ENCODE results near the gene RNF13.

Gene RNF13

GRCh38 chr3:149941946-149942345 lies 128.9 kb downstream of the RNF13 start:
- TF ChIP-seq REST (IDR thresholded peaks at IDR 0.05; ENCODE audit: low read depth) (no peak), CREB1 (IDR thresholded peaks at IDR 0.05; ENCODE audit: low read depth) (no peak), EGR1 (IDR thresholded peaks at IDR 0.05) (no peak), ZBTB7A (IDR thresholded peaks at IDR 0.05; ENCODE audit: low read depth) (no peak), YY1 (IDR thresholded peaks at IDR 0.05; ENCODE audit: low read depth) (no peak), NFIC (IDR thresholded peaks at IDR 0.05) (no peak), USF1 (IDR thresholded peaks at IDR 0.05) (no peak), TCF12 (IDR thresholded peaks at IDR 0.05; ENCODE audit: low read depth) (no peak), CEBPB (IDR thresholded peaks at IDR 0.05) (no peak), MAX (IDR thresholded peaks at IDR 0.05) (no peak), EP300 (IDR thresholded peaks at IDR 0.05; ENCODE audit: borderline replicate concordance) (no peak), FOXM1 (IDR thresholded peaks at IDR 0.05; ENCODE audit: borderline replicate concordance, low read depth) (no peak), RAD21 (IDR thresholded peaks at IDR 0.05; ENCODE audit: low read depth) (no peak), TEAD4 (IDR thresholded peaks at IDR 0.05) (no peak)

GRCh38 chr3:149942409-149942808 lies 129.4 kb downstream of the RNF13 start:
- TF ChIP-seq TEAD4 (IDR thresholded peaks at IDR 0.05) = no peak

GRCh38 chr3:149947231-149947630 lies 134.2 kb downstream of the RNF13 start:
- no peak for TF ChIP-seq MAX (IDR thresholded peaks at IDR 0.05)
- TF ChIP-seq TCF12 (IDR thresholded peaks at IDR 0.05; ENCODE audit: low read depth) = no peak
- TF ChIP-seq FOXM1 (IDR thresholded peaks at IDR 0.05; ENCODE audit: borderline replicate concordance, low read depth) = no peak
- no peak for TF ChIP-seq RAD21 (IDR thresholded peaks at IDR 0.05; ENCODE audit: low read depth)
- TF ChIP-seq EGR1 (IDR thresholded peaks at IDR 0.05) = no peak
- TF ChIP-seq NFIC (IDR thresholded peaks at IDR 0.05) = no peak
- no peak for TF ChIP-seq YY1 (IDR thresholded peaks at IDR 0.05; ENCODE audit: low read depth)
- TF ChIP-seq CEBPB (IDR thresholded peaks at IDR 0.05) = no peak
- TF ChIP-seq ZBTB7A (IDR thresholded peaks at IDR 0.05; ENCODE audit: low read depth) = no peak
- TF ChIP-seq CREB1 (IDR thresholded peaks at IDR 0.05; ENCODE audit: low read depth) = no peak
- TF ChIP-seq TAF1 (IDR thresholded peaks at IDR 0.05; ENCODE audit: low read depth) = no peak
- TF ChIP-seq TEAD4 (IDR thresholded peaks at IDR 0.05) = no peak
- no peak for TF ChIP-seq USF1 (IDR thresholded peaks at IDR 0.05)
- TF ChIP-seq REST (IDR thresholded peaks at IDR 0.05; ENCODE audit: low read depth) = no peak
- TF ChIP-seq EP300 (IDR thresholded peaks at IDR 0.05; ENCODE audit: borderline replicate concordance) = no peak

- TF ChIP-seq CREB1 (IDR thresholded peaks at IDR 0.05; ENCODE audit: low read depth) = no peak
- no peak for TF ChIP-seq MAX (IDR thresholded peaks at IDR 0.05)
- TF ChIP-seq TAF1 (IDR thresholded peaks at IDR 0.05; ENCODE audit: low read depth) = no peak
- no peak for TF ChIP-seq TCF12 (IDR thresholded peaks at IDR 0.05; ENCODE audit: low read depth)
- no peak for TF ChIP-seq NFIC (IDR thresholded peaks at IDR 0.05)
- no peak for TF ChIP-seq CEBPB (IDR thresholded peaks at IDR 0.05)
- no peak for TF ChIP-seq YY1 (IDR thresholded peaks at IDR 0.05; ENCODE audit: low read depth)
- TF ChIP-seq ZBTB7A (IDR thresholded peaks at IDR 0.05; ENCODE audit: low read depth) = no peak
- TF ChIP-seq FOXM1 (IDR thresholded peaks at IDR 0.05; ENCODE audit: borderline replicate concordance, low read depth) = no peak
- TF ChIP-seq REST (IDR thresholded peaks at IDR 0.05; ENCODE audit: low read depth) = no peak
Observed at GRCh38 chr3:149949181-149949580, 136.2 kb downstream of the RNF13 start.

GRCh38 chr3:149954812-149955211 lies 141.8 kb downstream of the RNF13 start:
- TF ChIP-seq USF1 (IDR thresholded peaks at IDR 0.05) (no peak), EGR1 (IDR thresholded peaks at IDR 0.05) (no peak), CREB1 (IDR thresholded peaks at IDR 0.05; ENCODE audit: low read depth) (no peak), FOXM1 (IDR thresholded peaks at IDR 0.05; ENCODE audit: borderline replicate concordance, low read depth) (no peak), TEAD4 (IDR thresholded peaks at IDR 0.05) (no peak), TCF12 (IDR thresholded peaks at IDR 0.05; ENCODE audit: low read depth) (no peak), RAD21 (IDR thresholded peaks at IDR 0.05; ENCODE audit: low read depth) (no peak), EP300 (IDR thresholded peaks at IDR 0.05; ENCODE audit: borderline replicate concordance) (no peak), ZBTB7A (IDR thresholded peaks at IDR 0.05; ENCODE audit: low read depth) (no peak), YY1 (IDR thresholded peaks at IDR 0.05; ENCODE audit: low read depth) (no peak), NFIC (IDR thresholded peaks at IDR 0.05) (no peak)
